ENCODE results near the gene SLC23A2. TPM values are rescaled to one million over a fixed set of nuclear protein-coding genes. Genes with fewer than 3 reads are reported as not detected.

Gene SLC23A2
- total and polyA plus RNA-seq, 2 experiments from 2014 or later = 5.9 to 9.6 TPM

DNA sequence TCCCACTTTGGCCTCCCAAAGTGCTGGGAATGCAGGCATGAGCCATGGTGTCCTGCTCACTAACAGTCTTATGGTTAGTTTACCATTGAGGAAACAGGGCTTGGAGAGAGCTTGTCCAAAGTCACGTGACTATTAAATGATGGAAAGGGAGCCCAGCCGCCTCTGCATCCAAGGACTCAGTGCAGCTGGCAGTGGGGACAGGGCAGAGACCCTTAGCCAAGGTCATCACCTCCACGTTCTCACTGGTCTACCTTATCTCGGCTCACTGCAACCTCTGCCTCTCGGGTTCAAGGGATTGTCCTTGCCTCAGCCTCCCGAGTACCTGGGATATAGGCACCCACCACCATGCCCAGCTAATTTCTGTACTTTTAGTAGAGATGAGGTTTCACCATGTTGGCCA lies 109.3 kb downstream of the SLC23A2 start:
- in situ Hi-C loops (cut with MboI) = no loop called here
- H3K36me3 ChIP-seq (ENCODE audit: low read depth) = no peaks in the 10 kb centered on the region

DNA sequence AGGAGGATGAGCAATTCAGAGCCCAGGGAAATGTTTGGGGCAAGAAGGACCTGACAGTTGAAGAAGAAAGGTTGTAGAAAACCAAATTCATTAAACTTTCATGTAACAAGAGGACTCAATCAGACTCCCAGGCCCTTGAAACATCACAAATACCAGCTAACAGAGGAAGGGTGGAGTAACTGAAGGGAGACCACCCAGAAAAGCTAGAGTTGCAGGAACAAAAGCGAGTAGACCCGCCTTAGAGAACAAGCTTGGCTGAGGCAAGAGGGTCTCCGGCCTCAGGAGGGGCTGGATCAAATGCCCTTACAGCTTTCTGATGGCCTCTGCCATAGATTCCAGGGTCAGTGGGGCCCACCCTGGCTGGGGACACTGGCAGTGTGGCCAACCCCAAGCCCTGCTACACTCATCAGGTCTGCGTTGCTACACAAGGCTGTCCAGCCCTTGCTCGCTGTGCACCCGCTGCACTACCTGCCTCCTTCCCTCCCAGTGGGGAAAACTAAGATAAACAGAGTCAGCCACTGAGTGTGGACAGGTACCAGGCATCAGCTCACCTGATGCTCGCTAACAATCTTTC lies 110.0 kb downstream of the SLC23A2 start:
- no peak overlapping the region for H3K4me3 ChIP-seq
- TF ChIP-seq EZH2phosphoT487 (IDR thresholded peaks at IDR 0.05; ENCODE audit: insufficient read depth, low read depth) = no peak
- no peak for TF ChIP-seq EZH2 (IDR thresholded peaks at IDR 0.05; ENCODE audit: insufficient read depth, poor library complexity, severe bottlenecking)
- WGBS, 2 experiments (ENCODE audit: low coverage in 1 of 2, low lambda C conversion rate in 2 of 2, missing lambda C conversion rate in 2 of 2) = 99% methylated on average over 7 of the region's 7 CpGs

More for the DNA sequence above, 109.3 kb downstream of the SLC23A2 start:
- no peak overlapping the region for H3K4me3 ChIP-seq
- no peak overlapping the region for H3K4me2 ChIP-seq (ENCODE audit: unreplicated experiment)
- no peaks in the 10 kb centered on the region for H3K79me2 ChIP-seq (ENCODE audit: insufficient read depth)
- DNase-seq = no peak
- WGBS, 2 experiments (ENCODE audit: low coverage in 1 of 2, low lambda C conversion rate in 2 of 2, missing lambda C conversion rate in 2 of 2) = 86 to 88% methylated on average over 6 of the region's 6 CpGs
- H4K20me1 ChIP-seq (ENCODE audit: insufficient read depth) = no peaks in the 10 kb centered on the region
- no peak overlapping the region for H2AFZ ChIP-seq
- no peaks in the 10 kb centered on the region for H3K9me3 ChIP-seq (ENCODE audit: low read depth)
- no peaks in the 10 kb centered on the region for H3F3A ChIP-seq (ENCODE audit: insufficient read depth)
- H3K27me3 ChIP-seq (replicated peaks; ENCODE audit: insufficient read depth) = no peaks in the 10 kb centered on the region
- H3K27ac ChIP-seq = no peak overlapping the region
- no peaks in the 10 kb centered on the region for H3K4me1 ChIP-seq (ENCODE audit: insufficient read depth)
- no peak overlapping the region for H3K9ac ChIP-seq
- no peaks in the 10 kb centered on the region for H3K9me2 ChIP-seq (ENCODE audit: insufficient read depth)
- no peak for TF ChIP-seq EZH2phosphoT487 (IDR thresholded peaks at IDR 0.05; ENCODE audit: insufficient read depth, low read depth)

GRCh38 chr20:4889446-4889845 lies 111.9 kb downstream of the SLC23A2 start:
- no peak for TF ChIP-seq EZH2phosphoT487 (IDR thresholded peaks at IDR 0.05; ENCODE audit: insufficient read depth, low read depth)
- no peak for TF ChIP-seq EZH2 (IDR thresholded peaks at IDR 0.05; ENCODE audit: insufficient read depth, poor library complexity, severe bottlenecking)
- H3K4me3 ChIP-seq = no peak overlapping the region
- no peak overlapping the region for H3K27ac ChIP-seq
- no peaks in the 10 kb centered on the region for H3K79me2 ChIP-seq (ENCODE audit: insufficient read depth)
- no peak overlapping the region for H3K9ac ChIP-seq
- DNase-seq = no peak
- H2AFZ ChIP-seq = no peak overlapping the region
- H3K36me3 ChIP-seq (ENCODE audit: low read depth) = no peaks in the 10 kb centered on the region
- no peak overlapping the region for H3K4me2 ChIP-seq (ENCODE audit: unreplicated experiment)
- no peaks in the 10 kb centered on the region for H3K4me1 ChIP-seq (ENCODE audit: insufficient read depth)
- no peaks in the 10 kb centered on the region for H4K20me1 ChIP-seq (ENCODE audit: insufficient read depth)
- no peaks in the 10 kb centered on the region for H3F3A ChIP-seq (ENCODE audit: insufficient read depth)
- no peaks in the 10 kb centered on the region for H3K27me3 ChIP-seq (replicated peaks; ENCODE audit: insufficient read depth)
- in situ Hi-C loops (cut with MboI) = no loop called here
- H3K9me2 ChIP-seq (ENCODE audit: insufficient read depth) = no peaks in the 10 kb centered on the region
- WGBS, 2 experiments (ENCODE audit: low coverage in 1 of 2, low lambda C conversion rate in 2 of 2, missing lambda C conversion rate in 2 of 2) = 87 to 91% methylated on average over 6 to 7 of the region's 7 CpGs
- H3K9me3 ChIP-seq (ENCODE audit: low read depth) = no peaks in the 10 kb centered on the region

More for the DNA sequence above, 110.0 kb downstream of the SLC23A2 start:
- H3K9me2 ChIP-seq (ENCODE audit: insufficient read depth) = no peaks in the 10 kb centered on the region
- no peak overlapping the region for H2AFZ ChIP-seq
- no peaks in the 10 kb centered on the region for H3K4me1 ChIP-seq (ENCODE audit: insufficient read depth)
- no peak overlapping the region for H3K9ac ChIP-seq
- H3K27me3 ChIP-seq (replicated peaks; ENCODE audit: insufficient read depth) = no peaks in the 10 kb centered on the region
- no peak overlapping the region for H3K27ac ChIP-seq
- DNase-seq = no peak
- no peak overlapping the region for H3K4me2 ChIP-seq (ENCODE audit: unreplicated experiment)
- in situ Hi-C loops (cut with MboI) = no loop called here
- no peaks in the 10 kb centered on the region for H4K20me1 ChIP-seq (ENCODE audit: insufficient read depth)
- H3K79me2 ChIP-seq (ENCODE audit: insufficient read depth) = no peaks in the 10 kb centered on the region
- H3F3A ChIP-seq (ENCODE audit: insufficient read depth) = no peaks in the 10 kb centered on the region
- H3K36me3 ChIP-seq (ENCODE audit: low read depth) = no peaks in the 10 kb centered on the region
- H3K9me3 ChIP-seq (ENCODE audit: low read depth) = no peaks in the 10 kb centered on the region

DNA sequence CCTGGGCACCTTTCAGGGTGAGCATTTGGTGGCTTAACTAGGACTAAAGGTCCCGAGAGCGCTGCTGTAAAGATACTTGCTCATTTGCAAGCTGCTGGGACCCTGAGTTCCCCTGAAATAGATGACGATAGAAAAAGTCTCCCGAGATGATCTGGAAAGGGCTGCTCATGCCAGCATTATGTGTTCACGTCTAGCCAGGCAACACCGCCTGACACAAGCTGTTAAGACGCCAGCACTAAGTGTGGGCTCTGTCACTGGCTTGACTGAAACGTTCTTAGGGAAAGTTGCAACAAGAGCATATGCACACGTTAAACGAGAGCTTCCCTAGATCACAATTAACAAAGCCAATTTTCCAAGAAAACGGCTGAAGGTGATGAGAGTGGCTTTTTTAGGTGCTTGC lies 113.7 kb downstream of the SLC23A2 start:
- DNase-seq = no peak
- Histone ChIP-seq H4K20me1 (ENCODE audit: insufficient read depth) (no peaks in the 10 kb centered on the region), H3K79me2 (ENCODE audit: insufficient read depth) (no peaks in the 10 kb centered on the region), H3K27me3 (replicated peaks; ENCODE audit: insufficient read depth) (no peaks in the 10 kb centered on the region), H3K4me1 (ENCODE audit: insufficient read depth) (no peaks in the 10 kb centered on the region), H3K4me2 (ENCODE audit: unreplicated experiment) (no peak overlapping the region), H3K36me3 (ENCODE audit: low read depth) (no peaks in the 10 kb centered on the region), H3K27ac (no peak overlapping the region), H3K9me2 (ENCODE audit: insufficient read depth) (no peaks in the 10 kb centered on the region), H3K9ac (no peak overlapping the region), H3F3A (ENCODE audit: insufficient read depth) (no peaks in the 10 kb centered on the region), H2AFZ (no peak overlapping the region), H3K4me3 (no peak overlapping the region), H3K9me3 (ENCODE audit: low read depth) (no peaks in the 10 kb centered on the region)
- 77% methylated on average over 11 of the region's 11 CpGs for WGBS, 2 experiments (ENCODE audit: low coverage in 1 of 2, low lambda C conversion rate in 2 of 2, missing lambda C conversion rate in 2 of 2)
- TF ChIP-seq EZH2phosphoT487 (IDR thresholded peaks at IDR 0.05; ENCODE audit: insufficient read depth, low read depth) (no peak), EZH2 (IDR thresholded peaks at IDR 0.05; ENCODE audit: insufficient read depth, poor library complexity, severe bottlenecking) (no peak)
- in situ Hi-C loops (cut with MboI) = no loop called here
